ENCODE data around the gene MAPK7. TPM values are rescaled to one million over a fixed set of nuclear protein-coding genes. Genes with fewer than 3 reads are reported as not detected.

MAPK7 gene
- total and polyA plus RNA-seq, 2 of the 8 experiments (the other 6 are each of a cell fraction or from before 2014, with no cell fraction given) = 15.2 to 28.1 TPM

- TF ChIP-seq TAF7 (optimal IDR thresholded peaks at IDR 0.05; ENCODE audit: borderline replicate concordance, low read depth, low read length) (no peak), CTBP2 (IDR thresholded peaks at IDR 0.05; ENCODE audit: borderline replicate concordance, insufficient read depth, insufficient read length, low read length) (no peak), CEBPB (IDR thresholded peaks at IDR 0.05; ENCODE audit: low read depth, low read length) (no peak)
These were observed 11.7 kb upstream of the MAPK7 start (continued) for GRCh38 chr17:19366637-19366972.

Data from H1 (cell line).